Stimulated activated CD4-positive, alpha-beta T cell treated with anti-CD3 and anti-CD28 coated beads, Interleukin-15, amount 100 ng/mL, for 48 hours (primary cell): ENCODE data around the gene KCNS3.

Experiments
- DNase-seq, 2 donors: peaks; one replicate each; pipeline ENCODE4 v3.0.0-alpha.2; 2020; ENCODE audit warnings: low read depth in 2 of 2

KCNS3 gene

DNA sequence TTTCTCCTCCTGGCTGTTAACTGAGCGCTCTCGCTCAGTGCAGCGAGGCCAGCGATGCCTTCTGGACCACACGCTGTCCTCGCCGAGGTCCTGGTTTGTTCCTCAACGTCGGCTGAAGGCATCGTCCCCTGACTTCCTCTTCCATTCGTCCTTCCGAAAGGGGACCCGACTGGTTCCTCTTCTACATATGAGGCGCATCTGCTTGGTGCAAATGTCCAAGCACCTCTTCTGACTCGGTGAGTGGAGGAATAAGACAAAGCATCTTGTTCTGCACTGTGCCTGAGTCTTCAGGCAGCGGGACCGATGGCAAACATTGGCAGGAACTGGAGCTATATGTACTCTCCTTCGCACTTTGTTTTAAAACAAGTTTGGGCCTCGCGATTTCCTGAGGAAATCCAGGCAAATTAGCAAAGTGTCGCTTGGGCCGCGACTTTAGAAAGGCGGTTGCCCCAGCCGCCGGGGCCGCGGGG lies 621 bp upstream of the KCNS3 start:
- DNase-seq = no peak

DNA sequence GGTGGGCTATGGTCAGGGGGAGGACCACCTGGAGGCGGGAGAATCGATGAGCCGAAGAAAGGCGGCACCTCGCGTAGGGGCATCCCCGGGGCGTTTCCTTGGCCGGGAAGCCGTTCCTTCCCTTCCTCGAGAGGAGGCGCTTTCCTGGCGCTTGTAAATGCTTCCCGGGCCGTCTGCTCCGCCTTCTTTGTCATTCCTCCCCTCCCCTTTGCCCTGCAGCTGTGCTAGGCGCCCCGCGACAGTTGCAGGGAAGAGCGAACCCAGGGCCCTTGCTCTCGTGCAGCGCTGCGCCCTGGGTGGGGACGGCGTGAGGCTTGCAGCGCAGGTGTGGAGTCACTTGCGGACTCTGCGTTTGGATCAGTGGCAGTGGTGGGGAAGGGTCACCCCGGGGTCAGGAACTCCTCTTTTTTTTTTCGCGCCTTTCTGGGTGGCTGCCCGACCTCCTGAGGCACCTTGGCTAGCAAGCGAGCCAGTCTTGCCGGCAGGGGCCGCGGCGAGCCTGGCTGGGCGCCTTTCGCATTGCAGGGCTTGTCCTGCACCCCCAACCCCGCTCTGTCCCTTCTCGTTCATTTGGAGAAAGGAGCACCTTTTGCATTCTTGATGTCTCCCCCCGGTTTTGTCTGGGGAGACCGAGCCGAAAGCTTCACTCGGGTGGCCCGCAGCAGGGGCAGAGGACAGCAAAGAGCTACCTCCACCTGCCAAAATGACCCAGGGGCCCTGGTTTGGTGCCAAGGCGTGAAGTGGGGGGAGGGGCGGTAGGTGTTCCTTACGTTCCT lies 858 bp downstream of the KCNS3 start:
- no peak for DNase-seq

DNA sequence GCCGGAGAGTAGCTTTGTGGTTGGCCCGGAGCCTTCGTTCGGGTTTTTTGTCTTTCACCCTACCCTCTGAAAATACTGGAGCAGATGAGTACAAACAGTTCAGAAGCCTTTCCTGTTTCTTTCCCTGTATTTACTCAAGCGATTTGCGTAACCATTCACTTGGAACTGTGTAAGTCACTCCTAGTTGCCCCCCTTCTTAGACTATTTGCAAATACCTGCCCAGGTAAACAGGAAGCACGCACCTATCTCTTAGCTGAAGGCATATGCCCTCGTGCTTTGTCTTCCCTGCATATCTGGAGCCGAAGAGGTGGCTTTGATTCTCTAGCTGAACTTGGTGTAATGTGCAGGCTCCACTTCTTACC lies 1.4 kb downstream of the KCNS3 start:
- no peak for DNase-seq

GRCh38 chr2:17892770-17893534 lies 14.5 kb downstream of the KCNS3 start:
- no peak for DNase-seq

GRCh38 chr2:17894005-17894404 lies 15.5 kb downstream of the KCNS3 start:
- DNase-seq = no peak

DNA sequence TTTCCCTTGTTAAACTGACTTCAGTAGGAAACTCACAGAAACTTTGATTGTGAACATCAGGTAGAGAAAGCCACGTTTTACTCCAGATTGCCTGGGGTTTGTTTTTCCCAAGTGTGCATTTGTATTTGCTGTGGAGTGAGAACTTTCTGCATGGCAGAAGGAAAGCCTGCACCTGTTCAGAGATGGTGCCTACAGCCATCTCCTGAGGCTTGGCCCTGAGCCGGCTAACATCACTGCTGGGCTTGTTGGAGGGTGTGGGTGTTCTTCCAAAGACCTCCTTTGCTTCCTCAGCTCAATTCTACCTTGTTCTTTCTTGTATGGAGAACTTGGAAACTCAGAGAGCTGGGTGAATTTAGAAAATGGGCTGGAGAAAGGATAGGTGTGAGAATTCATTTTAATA lies 16.1 kb downstream of the KCNS3 start:
- DNase-seq = no peak

- no peak for DNase-seq
These were observed 21.4 kb downstream of the KCNS3 start for GRCh38 chr2:17899871-17900270.

DNA sequence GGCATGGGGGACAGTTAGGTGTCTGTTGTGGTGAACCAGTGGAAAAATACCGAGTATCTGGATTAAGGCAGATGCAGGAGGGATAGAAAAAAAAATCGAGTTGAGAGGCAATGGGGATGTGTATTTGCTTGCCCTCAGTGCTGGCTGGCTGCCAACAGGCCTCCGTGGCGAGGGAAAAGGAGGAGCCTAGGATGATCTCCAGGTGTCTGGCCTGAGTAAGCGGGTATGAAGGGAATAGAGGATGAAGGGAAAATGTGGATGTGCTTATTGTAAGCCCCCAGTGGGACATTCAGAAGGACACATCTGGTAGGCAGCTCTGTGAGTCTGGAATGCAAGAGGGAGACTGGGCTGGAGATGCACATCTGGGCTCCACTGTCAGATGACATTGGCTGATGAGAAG lies 22.8 kb downstream of the KCNS3 start:
- no peak for DNase-seq

GRCh38 chr2:17910980-17911379 lies 32.5 kb downstream of the KCNS3 start:
- DNase-seq = no peak

DNA sequence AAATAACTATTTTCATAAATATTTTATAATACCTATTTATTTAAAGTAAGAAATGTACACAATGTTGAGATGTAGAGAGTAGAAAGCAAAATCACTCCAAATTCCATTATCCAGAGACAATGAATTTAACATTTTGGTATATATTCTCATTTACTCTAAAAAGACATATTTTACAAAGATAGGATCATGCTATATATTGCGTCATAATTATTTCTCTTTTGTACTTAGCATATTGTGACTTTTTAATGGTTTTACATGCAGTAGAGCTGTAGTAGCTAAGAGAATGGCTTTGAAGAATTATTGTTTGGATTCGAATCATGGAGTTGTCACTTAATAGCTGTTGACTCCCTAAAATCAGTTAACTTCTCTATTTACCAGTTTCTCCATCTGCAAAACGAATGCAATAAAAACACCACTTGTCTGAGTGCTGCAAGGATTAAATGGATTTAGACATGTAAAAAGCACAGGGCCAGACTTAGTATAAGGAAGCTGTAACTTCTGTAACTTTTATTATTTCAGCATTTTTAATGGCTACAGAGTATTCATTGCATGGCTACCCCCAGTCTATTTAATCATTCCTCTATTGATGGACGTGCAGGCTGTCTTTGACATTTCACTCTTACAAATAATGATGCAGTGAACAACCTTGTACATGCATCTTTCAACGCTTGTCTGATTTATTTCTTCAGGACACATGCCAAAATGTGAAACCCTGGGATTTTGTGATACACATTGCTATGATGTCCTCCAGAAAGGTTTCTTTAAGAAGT lies 33.2 kb downstream of the KCNS3 start:
- DNase-seq = no peak

DNA sequence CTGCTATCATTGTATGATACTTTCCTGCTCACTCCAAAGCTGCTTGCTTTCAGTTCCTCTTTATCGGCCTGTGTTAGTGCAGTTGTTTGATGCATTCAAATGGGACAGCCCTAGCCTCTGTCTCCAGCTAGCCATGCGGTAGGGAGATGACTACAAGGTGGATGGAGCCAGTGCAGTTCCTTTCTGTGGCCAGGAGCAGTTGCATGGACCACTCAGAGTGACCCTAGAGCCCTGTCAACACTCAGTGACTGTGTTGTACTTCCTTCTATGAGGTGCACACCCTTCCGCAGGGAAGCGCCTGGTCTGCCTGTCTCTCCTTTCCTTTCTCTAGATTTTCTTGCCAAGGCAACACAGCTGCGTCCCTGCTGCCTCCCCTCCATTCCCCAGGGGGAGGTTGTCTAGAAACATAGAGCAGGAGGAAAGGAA lies 33.8 kb downstream of the KCNS3 start:
- no peak for DNase-seq

- DNase-seq = no peak
These were observed 36.6 kb downstream of the KCNS3 start for GRCh38 chr2:17915099-17915498.

GRCh38 chr2:17915811-17916518 lies 37.5 kb downstream of the KCNS3 start:
- no peak for DNase-seq

GRCh38 chr2:17916584-17916983 lies 38.1 kb downstream of the KCNS3 start:
- DNase-seq = no peak

- no peak for DNase-seq
These were observed 40.3 kb downstream of the KCNS3 start for GRCh38 chr2:17918789-17919188.

DNA sequence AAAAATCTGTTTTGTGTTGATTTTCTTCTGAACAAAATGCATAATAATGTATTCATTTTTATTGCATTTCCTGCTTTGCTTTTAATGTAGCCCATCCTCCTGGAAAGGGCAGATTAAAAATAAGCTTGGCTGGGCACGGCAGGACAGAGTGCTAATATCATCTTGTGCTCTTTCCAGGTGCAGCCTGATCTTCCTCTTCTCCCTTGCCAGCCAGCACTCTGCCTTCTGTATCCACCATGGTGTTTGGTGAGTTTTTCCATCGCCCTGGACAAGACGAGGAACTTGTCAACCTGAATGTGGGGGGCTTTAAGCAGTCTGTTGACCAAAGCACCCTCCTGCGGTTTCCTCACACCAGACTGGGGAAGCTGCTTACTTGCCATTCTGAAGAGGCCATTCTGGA lies 52.3 kb downstream of the KCNS3 start:
- no peak for DNase-seq

- DNase-seq = no peak
These were observed 54.8 kb downstream of the KCNS3 start for GRCh38 chr2:17933256-17933655.

DNA sequence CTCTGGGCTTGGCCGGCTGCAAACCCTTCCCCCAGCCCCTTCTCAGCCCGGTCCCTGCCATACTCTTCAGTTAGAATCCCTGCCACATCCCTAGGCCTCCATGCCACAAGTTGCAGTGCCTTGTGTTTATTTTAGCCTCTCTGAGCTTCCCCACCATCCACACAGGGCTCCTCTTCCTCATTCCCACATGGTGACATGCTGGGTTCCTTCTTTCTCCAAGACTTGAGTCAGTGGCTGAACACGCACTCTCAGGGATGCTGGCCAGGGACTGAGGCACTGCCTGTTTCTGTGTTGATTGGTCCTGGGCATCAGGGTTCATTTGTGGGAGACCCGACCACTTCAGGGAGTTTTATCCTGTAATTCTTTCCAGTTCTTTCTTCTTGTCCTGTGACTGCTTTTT lies 56.3 kb downstream of the KCNS3 start:
- DNase-seq = no peak

- DNase-seq = no peak
These were observed 56.9 kb downstream of the KCNS3 start for GRCh38 chr2:17935242-17935885.

GRCh38 chr2:17936599-17936998 lies 58.1 kb downstream of the KCNS3 start:
- no peak for DNase-seq

GRCh38 chr2:17940091-17940630 lies 61.7 kb downstream of the KCNS3 start:
- no peak for DNase-seq
